ENCODE measurements around the gene MAP3K14. TPM values are rescaled to one million over a fixed set of nuclear protein-coding genes. Genes with fewer than 3 reads are reported as not detected.

Gene MAP3K14
- polyA plus RNA-seq, 1 of the 3 experiments (the other 2 are of a cell fraction): 11.9 TPM

GRCh38 chr17:45231481-45232116 lies 85.2 kb downstream of the MAP3K14 start:
- WGBS (ENCODE audit: low lambda C conversion rate): 73% methylated on average over 14 of the region's 19 CpGs
- no peak for TF ChIP-seq MAX (IDR thresholded peaks at IDR 0.05; ENCODE audit: low read depth)
- no peak for TF ChIP-seq FOSL2 (IDR thresholded peaks at IDR 0.05; ENCODE audit: borderline replicate concordance, low read depth)
- peak; percentile 30; the same call in 1 of the 2 replicates for TF ChIP-seq SMC3 (IDR thresholded peaks at IDR 0.05; ENCODE audit: low read depth, low read length)
- no peak for TF ChIP-seq CHD2 (IDR thresholded peaks at IDR 0.05; ENCODE audit: low read length, partially characterized antibody)
- TF ChIP-seq MEF2A (IDR thresholded peaks at IDR 0.05; ENCODE audit: borderline replicate concordance, low read depth): no peak
- no peak for TF ChIP-seq NFIC (IDR thresholded peaks at IDR 0.05; ENCODE audit: borderline replicate concordance)
- TF ChIP-seq USF2 (IDR thresholded peaks at IDR 0.05; ENCODE audit: borderline replicate concordance, low read depth, low read length): no peak
- TF ChIP-seq PBX3 (IDR thresholded peaks at IDR 0.05): no peak
- TF ChIP-seq RFX5 (IDR thresholded peaks at IDR 0.05; ENCODE audit: low read length): no peak
- no peak for TF ChIP-seq RCOR1 (IDR thresholded peaks at IDR 0.05; ENCODE audit: low read length)
- no peak for TF ChIP-seq NRF1 (IDR thresholded peaks at IDR 0.05; ENCODE audit: low read depth, low read length)
- peak; percentile 38 for TF ChIP-seq CTCF (IDR thresholded peaks at IDR 0.05)
- no peak for TF ChIP-seq FOXM1 (IDR thresholded peaks at IDR 0.05; ENCODE audit: low read depth)
- no peak for TF ChIP-seq ELF1 (IDR thresholded peaks at IDR 0.05)
- TF ChIP-seq YY1 (IDR thresholded peaks at IDR 0.05; ENCODE audit: low read depth): no peak
- TF ChIP-seq TEAD4 (IDR thresholded peaks at IDR 0.05; ENCODE audit: borderline replicate concordance, insufficient read depth): no peak
- no peak for TF ChIP-seq USF1 (IDR thresholded peaks at IDR 0.05; ENCODE audit: borderline replicate concordance, low read depth)
- Histone ChIP-seq H3K27me3 (ENCODE audit: insufficient read depth) (no peaks in the 10 kb centered on the region), H2AFZ (ENCODE audit: low read depth) (no peak overlapping the region), H3K9ac (no peak overlapping the region), H3K4me1 (ENCODE audit: control insufficient read depth in 1 of 2, insufficient read depth in 2 of 2, low read depth in 1 of 2, low read length in 1 of 2) (peaks cover 4 to 13% of the 10 kb centered on the region in 2 experiments; a peak in 2 of 4 replicates), H3K4me2 (no peak overlapping the region), H4K20me1 (ENCODE audit: insufficient read depth) (no peaks in the 10 kb centered on the region), H3K79me2 (ENCODE audit: insufficient read depth) (no peaks in the 10 kb centered on the region), H3F3A (replicated peaks; ENCODE audit: insufficient read depth) (no peaks in the 10 kb centered on the region), H3K9me3 (no peaks in the 10 kb centered on the region), H3K27ac (ENCODE audit: low read depth in 2 of 2, low read length in 1 of 2) (no peak overlapping the region), H3K9me2 (no peaks in the 10 kb centered on the region), H3K36me3 (replicated peaks in 1 of 2; ENCODE audit: control insufficient read depth in 1 of 2, insufficient read depth in 2 of 2, low read length in 1 of 2) (no peaks in the 10 kb centered on the region), H3K4me3 (ENCODE audit: low read depth in 2 of 2, low read length in 1 of 2) (no peak overlapping the region)
- peak; percentile 76 for DNase-seq
- POLR2A ChIA-PET: interaction anchor here (0.5 to 1.0 kb wide), 3 partner anchors 13 to 156 kb away, joined by 3 to 6 read pairs (median 4); partner anchors contain the start of gene HEXIM1
- CTCF ChIA-PET: interaction anchor here (0.8 to 11.1 kb wide), 16 partner anchors 9 to 194 kb away, joined by 3 to 132 read pairs (median 6); partner anchors contain the start of genes ACBD4, FMNL1 and HEXIM1

Data from SK-N-SH (cell line).